Measurements from ENCODE around the gene TIMP2. TPM values are rescaled to one million over a fixed set of nuclear protein-coding genes. Genes with fewer than 3 reads are reported as not detected.

The TIMP2 gene
- total and polyA plus RNA-seq, 2 experiments from 2014 or later: 20.9 to 63.3 TPM

- DNase-seq (ENCODE audit: low spot score): no peak
- Histone ChIP-seq H3K9me3 (ENCODE audit: low read depth) (no peaks in the 10 kb centered on the region), H3K4me3 (no peak overlapping the region), H3K4me2 (no peak overlapping the region), H3K9me2 (replicated peaks; ENCODE audit: insufficient read depth) (no peaks in the 10 kb centered on the region), H2AFZ (no peak overlapping the region), H3K27me3 (no peaks in the 10 kb centered on the region), H3K36me3 (replicated peaks; ENCODE audit: insufficient read depth, low read depth) (no peaks in the 10 kb centered on the region), H3K4me1 (ENCODE audit: insufficient read depth) (no peaks in the 10 kb centered on the region), H4K20me1 (ENCODE audit: insufficient read depth, poor library complexity, severe bottlenecking) (no peaks in the 10 kb centered on the region), H3K27ac (no peak overlapping the region), H3K79me2 (no peaks in the 10 kb centered on the region)
- 91% methylated on average over 9 of the region's 9 CpGs for WGBS (ENCODE audit: low lambda C conversion rate, missing lambda C conversion rate)
- TF ChIP-seq CTCF (IDR thresholded peaks at IDR 0.05; ENCODE audit: poor library complexity): no peak
- TF ChIP-seq EZH2 (IDR thresholded peaks at IDR 0.05; ENCODE audit: borderline replicate concordance): no peak
- TF ChIP-seq EZH2phosphoT487 (IDR thresholded peaks at IDR 0.05; ENCODE audit: low read depth, severe bottlenecking, unreplicated experiment): no peak
Observed at GRCh38 chr17:78854508-78854907, 70.7 kb downstream of the TIMP2 start.

- Histone ChIP-seq H3K9me2 (replicated peaks; ENCODE audit: insufficient read depth) (no peaks in the 10 kb centered on the region), H3K27me3 (no peaks in the 10 kb centered on the region), H3K9me3 (ENCODE audit: low read depth) (no peaks in the 10 kb centered on the region), H2AFZ (no peak overlapping the region), H4K20me1 (ENCODE audit: insufficient read depth, poor library complexity, severe bottlenecking) (no peaks in the 10 kb centered on the region), H3K79me2 (no peaks in the 10 kb centered on the region), H3K4me3 (no peak overlapping the region), H3K36me3 (replicated peaks; ENCODE audit: insufficient read depth, low read depth) (no peaks in the 10 kb centered on the region), H3K4me2 (no peak overlapping the region), H3K4me1 (ENCODE audit: insufficient read depth) (no peaks in the 10 kb centered on the region), H3K27ac (no peak overlapping the region)
- DNase-seq (ENCODE audit: low spot score): peak; percentile 31
- TF ChIP-seq EZH2phosphoT487 (IDR thresholded peaks at IDR 0.05; ENCODE audit: low read depth, severe bottlenecking, unreplicated experiment) (no peak), CTCF (IDR thresholded peaks at IDR 0.05; ENCODE audit: poor library complexity) (no peak), EZH2 (IDR thresholded peaks at IDR 0.05; ENCODE audit: borderline replicate concordance) (no peak)
- 69% methylated on average over 11 of the region's 11 CpGs for WGBS (ENCODE audit: low lambda C conversion rate, missing lambda C conversion rate)
Observed at GRCh38 chr17:78853926-78854394, 71.2 kb downstream of the TIMP2 start.

- Histone ChIP-seq H3K4me2 (no peak overlapping the region), H3K27ac (no peak overlapping the region), H3K9me2 (replicated peaks; ENCODE audit: insufficient read depth) (no peaks in the 10 kb centered on the region), H4K20me1 (ENCODE audit: insufficient read depth, poor library complexity, severe bottlenecking) (no peaks in the 10 kb centered on the region), H3K36me3 (replicated peaks; ENCODE audit: insufficient read depth, low read depth) (no peaks in the 10 kb centered on the region), H3K9me3 (ENCODE audit: low read depth) (no peaks in the 10 kb centered on the region), H2AFZ (no peak overlapping the region), H3K79me2 (no peaks in the 10 kb centered on the region), H3K27me3 (no peaks in the 10 kb centered on the region), H3K4me1 (ENCODE audit: insufficient read depth) (no peaks in the 10 kb centered on the region), H3K4me3 (no peak overlapping the region)
- no peak for TF ChIP-seq CTCF (IDR thresholded peaks at IDR 0.05; ENCODE audit: poor library complexity)
- no peak for TF ChIP-seq EZH2 (IDR thresholded peaks at IDR 0.05; ENCODE audit: borderline replicate concordance)
- 86% methylated on average over 16 of the region's 16 CpGs for WGBS (ENCODE audit: low lambda C conversion rate, missing lambda C conversion rate)
- peak; percentile 29 for DNase-seq (ENCODE audit: low spot score)
Observed at GRCh38 chr17:78852709-78853121, 72.5 kb downstream of the TIMP2 start.

GRCh38 chr17:78849026-78849425, 76.2 kb downstream of the TIMP2 start:
- Histone ChIP-seq H3K79me2 (no peaks in the 10 kb centered on the region), H3K36me3 (replicated peaks; ENCODE audit: insufficient read depth, low read depth) (no peaks in the 10 kb centered on the region), H2AFZ (no peak overlapping the region), H3K4me1 (ENCODE audit: insufficient read depth) (no peaks in the 10 kb centered on the region), H3K4me2 (no peak overlapping the region), H3K27ac (no peak overlapping the region), H3K4me3 (no peak overlapping the region), H4K20me1 (ENCODE audit: insufficient read depth, poor library complexity, severe bottlenecking) (no peaks in the 10 kb centered on the region), H3K27me3 (no peaks in the 10 kb centered on the region), H3K9me3 (ENCODE audit: low read depth) (no peaks in the 10 kb centered on the region), H3K9me2 (replicated peaks; ENCODE audit: insufficient read depth) (no peaks in the 10 kb centered on the region)
- WGBS (ENCODE audit: low lambda C conversion rate, missing lambda C conversion rate): 94% methylated on average over 5 of the region's 5 CpGs
- no peak for DNase-seq (ENCODE audit: low spot score)
- no peak for TF ChIP-seq EZH2 (IDR thresholded peaks at IDR 0.05; ENCODE audit: borderline replicate concordance)
- no peak for TF ChIP-seq EZH2phosphoT487 (IDR thresholded peaks at IDR 0.05; ENCODE audit: low read depth, severe bottlenecking, unreplicated experiment)
- no peak for TF ChIP-seq CTCF (IDR thresholded peaks at IDR 0.05; ENCODE audit: poor library complexity)
